Choroid plexus epithelial cell (primary cell): ENCODE results near the gene GALNT10.

ENCODE experiments used
- DNase-seq: peaks from one replicate; pipeline ENCODE4 v3.0.0-alpha.2; 2010; ENCODE audit warnings: low read depth
- H3K4me3 ChIP-seq: 2 replicates; pipeline ENCODE4 v1.5.1; 2011; ENCODE audit warnings: low read depth, mild to moderate bottlenecking, control low read depth, low read length, moderate library complexity
- TF ChIP-seq, protein P1 (sequence below): conservative IDR thresholded peaks from 2 replicates; pipeline ENCODE4 v1.5.1; 2011; ENCODE audit warnings: low read depth, mild to moderate bottlenecking, control low read depth, inconsistent platforms, low read length, moderate library complexity

Gene GALNT10

DNA sequence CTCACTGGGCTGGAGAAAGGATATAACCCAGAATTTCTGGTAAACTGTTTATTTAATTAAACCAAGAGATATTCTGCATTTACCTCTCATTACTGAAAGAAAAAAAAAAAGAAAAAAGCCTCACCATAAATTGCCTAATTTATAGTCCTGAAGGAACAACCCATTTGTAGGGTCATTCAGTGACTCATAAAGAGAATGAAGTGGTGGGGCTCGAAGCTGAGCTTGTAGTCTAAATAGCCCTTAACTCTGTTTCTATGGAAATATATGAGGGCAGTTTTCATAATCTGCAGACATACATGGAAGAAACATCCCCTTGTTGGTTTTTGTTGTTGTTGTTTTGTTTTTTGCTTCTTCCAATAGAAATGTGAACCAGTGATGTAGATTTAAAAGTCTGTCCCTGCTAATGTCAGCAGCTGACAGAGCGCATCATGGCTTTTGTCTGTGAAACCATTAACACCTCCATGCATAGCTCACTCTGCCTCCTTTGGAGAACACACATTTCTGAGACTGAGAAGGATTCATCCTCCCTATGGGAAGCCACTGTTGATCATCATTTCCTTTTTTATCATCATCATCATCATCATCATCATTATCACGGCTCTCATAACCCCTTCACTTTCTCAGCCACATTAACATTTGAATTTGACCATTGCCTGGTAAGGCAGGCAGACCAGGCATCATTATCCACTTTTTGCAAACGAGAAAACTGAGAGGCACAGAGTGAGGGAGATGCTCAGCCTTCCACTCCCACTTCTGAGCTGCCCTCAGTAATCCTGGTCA lies 187.4 kb downstream of the GALNT10 start:
- no peak for DNase-seq
- H3K4me3 ChIP-seq, result no peak overlapping the region
- TF ChIP-seq, protein P1, sequence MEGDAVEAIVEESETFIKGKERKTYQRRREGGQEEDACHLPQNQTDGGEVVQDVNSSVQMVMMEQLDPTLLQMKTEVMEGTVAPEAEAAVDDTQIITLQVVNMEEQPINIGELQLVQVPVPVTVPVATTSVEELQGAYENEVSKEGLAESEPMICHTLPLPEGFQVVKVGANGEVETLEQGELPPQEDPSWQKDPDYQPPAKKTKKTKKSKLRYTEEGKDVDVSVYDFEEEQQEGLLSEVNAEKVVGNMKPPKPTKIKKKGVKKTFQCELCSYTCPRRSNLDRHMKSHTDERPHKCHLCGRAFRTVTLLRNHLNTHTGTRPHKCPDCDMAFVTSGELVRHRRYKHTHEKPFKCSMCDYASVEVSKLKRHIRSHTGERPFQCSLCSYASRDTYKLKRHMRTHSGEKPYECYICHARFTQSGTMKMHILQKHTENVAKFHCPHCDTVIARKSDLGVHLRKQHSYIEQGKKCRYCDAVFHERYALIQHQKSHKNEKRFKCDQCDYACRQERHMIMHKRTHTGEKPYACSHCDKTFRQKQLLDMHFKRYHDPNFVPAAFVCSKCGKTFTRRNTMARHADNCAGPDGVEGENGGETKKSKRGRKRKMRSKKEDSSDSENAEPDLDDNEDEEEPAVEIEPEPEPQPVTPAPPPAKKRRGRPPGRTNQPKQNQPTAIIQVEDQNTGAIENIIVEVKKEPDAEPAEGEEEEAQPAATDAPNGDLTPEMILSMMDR, result no peak

DNA sequence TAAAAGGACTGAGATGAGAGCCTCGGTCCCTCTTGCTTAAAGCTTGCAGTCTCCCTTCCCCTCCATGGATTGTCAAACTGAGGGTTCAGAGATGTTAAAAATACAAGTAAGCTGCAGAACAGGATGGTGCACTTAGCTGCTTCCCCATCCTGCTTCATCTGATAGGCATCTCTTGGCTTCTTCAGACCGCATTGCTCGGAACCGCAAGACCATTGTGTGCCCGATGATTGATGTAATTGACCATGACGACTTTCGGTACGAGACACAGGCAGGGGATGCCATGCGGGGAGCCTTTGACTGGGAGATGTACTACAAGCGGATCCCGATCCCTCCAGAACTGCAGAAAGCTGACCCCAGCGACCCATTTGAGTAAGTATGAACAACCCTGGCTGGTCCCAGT lies 189.7 kb downstream of the GALNT10 start:
- TF ChIP-seq, protein P1, result no peak
- DNase-seq, result no peak

GRCh38 chr5:154384480-154385235 lies 194.1 kb downstream of the GALNT10 start:
- H3K4me3 ChIP-seq, result no peak overlapping the region
- TF ChIP-seq, protein P1, result no peak
- DNase-seq, result no peak

More for the DNA sequence above, 189.7 kb downstream of the GALNT10 start:
- no peak overlapping the region for H3K4me3 ChIP-seq

DNA sequence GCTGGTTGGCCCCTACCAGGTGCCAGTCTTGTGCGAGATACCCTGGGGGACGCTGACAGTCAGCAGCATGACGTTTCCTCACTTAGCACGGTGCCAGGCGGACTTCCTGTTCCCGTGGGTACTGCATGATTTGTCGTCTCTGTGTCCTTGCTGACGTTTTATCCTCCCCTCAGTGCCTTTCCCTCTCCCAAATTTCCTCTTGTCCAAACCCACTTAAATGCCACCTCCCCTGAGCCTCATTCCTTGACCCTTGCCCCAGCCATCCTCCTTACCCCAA lies 194.6 kb downstream of the GALNT10 start:
- TF ChIP-seq, protein P1, result no peak
- no peak for DNase-seq
- H3K4me3 ChIP-seq, result no peak overlapping the region

- TF ChIP-seq, protein P1, result no peak
- H3K4me3 ChIP-seq, result no peak overlapping the region
- DNase-seq, result no peak
Observed at GRCh38 chr5:154386952-154387629, 196.6 kb downstream of the GALNT10 start.

- DNase-seq, result no peak
- TF ChIP-seq, protein P1, result no peak
- no peak overlapping the region for H3K4me3 ChIP-seq
Observed at GRCh38 chr5:154388842-154389241, 198.3 kb downstream of the GALNT10 start.
